ENCODE data around the gene SEC24D. TPM values are rescaled to one million over a fixed set of nuclear protein-coding genes. Genes with fewer than 3 reads are reported as not detected.

Gene SEC24D
- total and polyA plus RNA-seq, 4 donors: 11.4 to 77.2 (median 52.0) TPM

DNA sequence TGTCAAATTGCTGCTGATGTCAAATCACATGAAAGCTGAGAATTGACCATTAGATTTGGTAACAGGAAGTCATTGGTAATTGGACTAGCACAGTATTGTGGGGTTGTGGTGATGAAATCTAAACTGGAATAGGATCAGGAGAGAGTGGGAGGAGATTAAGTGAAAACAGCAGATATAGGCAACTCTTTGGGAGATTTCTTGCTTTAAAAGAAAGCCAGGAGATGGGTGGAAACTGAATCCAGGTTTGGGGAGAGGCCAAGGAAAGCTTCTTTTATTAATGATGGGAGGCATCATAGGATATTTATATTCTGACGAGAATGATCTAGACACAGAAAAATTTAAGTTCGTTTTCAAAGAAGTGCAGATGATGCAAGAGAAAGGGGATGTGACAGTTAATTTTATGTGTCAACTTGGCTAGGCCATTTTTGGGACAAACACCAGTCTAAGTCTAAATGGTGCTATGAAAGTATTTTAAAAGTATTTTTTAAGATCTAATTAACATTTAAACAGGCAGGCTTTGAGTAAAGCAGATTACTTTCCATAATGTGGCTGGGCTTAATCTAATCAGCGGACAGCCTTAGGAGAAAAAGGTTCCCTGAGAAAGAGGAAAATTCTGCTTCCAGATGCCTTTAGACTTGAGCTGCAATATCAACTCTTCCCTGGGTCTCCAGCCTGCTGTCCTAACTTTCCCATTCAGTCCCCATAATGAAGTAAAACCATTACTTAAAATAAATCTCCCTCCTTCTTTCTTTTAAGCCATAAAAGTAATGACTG is 24.7 kb downstream of the SEC24D start:
- peaks cover 0 to 28% (median 5%) of the 10 kb centered on the region in 5 donors for H3K4me1 ChIP-seq (ENCODE audit: control insufficient read depth in 5 of 5, insufficient read depth in 5 of 5, low read length in 5 of 5)
- H3K9ac ChIP-seq (ENCODE audit: insufficient read depth in 1 of 2, low read length in 2 of 2): no peak overlapping the region
- TF ChIP-seq, protein P1, sequence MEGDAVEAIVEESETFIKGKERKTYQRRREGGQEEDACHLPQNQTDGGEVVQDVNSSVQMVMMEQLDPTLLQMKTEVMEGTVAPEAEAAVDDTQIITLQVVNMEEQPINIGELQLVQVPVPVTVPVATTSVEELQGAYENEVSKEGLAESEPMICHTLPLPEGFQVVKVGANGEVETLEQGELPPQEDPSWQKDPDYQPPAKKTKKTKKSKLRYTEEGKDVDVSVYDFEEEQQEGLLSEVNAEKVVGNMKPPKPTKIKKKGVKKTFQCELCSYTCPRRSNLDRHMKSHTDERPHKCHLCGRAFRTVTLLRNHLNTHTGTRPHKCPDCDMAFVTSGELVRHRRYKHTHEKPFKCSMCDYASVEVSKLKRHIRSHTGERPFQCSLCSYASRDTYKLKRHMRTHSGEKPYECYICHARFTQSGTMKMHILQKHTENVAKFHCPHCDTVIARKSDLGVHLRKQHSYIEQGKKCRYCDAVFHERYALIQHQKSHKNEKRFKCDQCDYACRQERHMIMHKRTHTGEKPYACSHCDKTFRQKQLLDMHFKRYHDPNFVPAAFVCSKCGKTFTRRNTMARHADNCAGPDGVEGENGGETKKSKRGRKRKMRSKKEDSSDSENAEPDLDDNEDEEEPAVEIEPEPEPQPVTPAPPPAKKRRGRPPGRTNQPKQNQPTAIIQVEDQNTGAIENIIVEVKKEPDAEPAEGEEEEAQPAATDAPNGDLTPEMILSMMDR (IDR thresholded peaks at IDR 0.05; ENCODE audit: control extremely low read depth, extremely low read depth): no peak
- peak in 2 of 3 donors; percentile 52 to 64 for DNase-seq
- no peak for ATAC-seq (ENCODE audit: insufficient read depth, low FRiP score)
- no peaks in the 10 kb centered on the region for H3K9me3 ChIP-seq (ENCODE audit: control insufficient read depth in 4 of 4, insufficient read depth in 3 of 4, low read length in 3 of 4)
- peaks cover 35 to 48% (median 43%) of the 10 kb centered on the region in 4 donors for H3K36me3 ChIP-seq (ENCODE audit: control insufficient read depth in 4 of 4, insufficient read depth in 4 of 4, low read length in 4 of 4)
- H3K27ac ChIP-seq (ENCODE audit: low read depth in 1 of 2, low read length in 1 of 2): no peak overlapping the region
- no peak overlapping the region for H3K4me3 ChIP-seq
- H3K27me3 ChIP-seq (ENCODE audit: control insufficient read depth in 3 of 3, insufficient read depth in 3 of 3, low read length in 2 of 3): no peaks in the 10 kb centered on the region
- WGBS, 2 donors: 51 to 64% methylated on average over 3 of the region's 3 CpGs

DNA sequence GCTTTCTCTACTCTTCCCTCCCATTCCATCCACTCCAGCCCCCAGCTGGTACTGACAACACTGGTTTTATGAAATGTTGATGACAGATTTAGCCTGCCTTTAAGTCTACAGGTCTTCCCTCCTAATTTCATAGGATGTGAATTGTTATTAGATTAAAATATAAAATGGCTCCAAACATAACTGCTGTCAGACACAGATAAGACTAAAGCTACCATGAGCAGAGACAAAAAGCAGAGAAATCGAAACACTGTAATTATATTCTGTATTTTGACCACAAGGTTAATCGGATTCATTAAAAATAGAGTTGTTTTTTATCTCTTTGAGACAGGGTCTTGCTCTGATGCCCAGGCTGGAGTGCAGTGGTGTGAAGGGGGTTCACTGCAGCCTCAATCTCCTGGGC is 28.3 kb downstream of the SEC24D start:
- H3K36me3 ChIP-seq (ENCODE audit: control insufficient read depth in 4 of 4, insufficient read depth in 4 of 4, low read length in 4 of 4): peaks cover 21 to 47% (median 35%) of the 10 kb centered on the region in 4 donors
- no peak overlapping the region for H3K9ac ChIP-seq (ENCODE audit: insufficient read depth in 1 of 2, low read length in 2 of 2)
- ATAC-seq (ENCODE audit: insufficient read depth, low FRiP score) (no peak), DNase-seq (no peak)
- H3K27me3 ChIP-seq (ENCODE audit: control insufficient read depth in 3 of 3, insufficient read depth in 3 of 3, low read length in 2 of 3): no peaks in the 10 kb centered on the region
- TF ChIP-seq, protein P1 (IDR thresholded peaks at IDR 0.05; ENCODE audit: control extremely low read depth, extremely low read depth): no peak
- H3K4me1 ChIP-seq (ENCODE audit: control insufficient read depth in 5 of 5, insufficient read depth in 5 of 5, low read length in 5 of 5): peaks cover 0 to 7% (median 0%) of the 10 kb centered on the region in 5 donors
- no peak overlapping the region for H3K4me3 ChIP-seq
- H3K9me3 ChIP-seq (ENCODE audit: control insufficient read depth in 4 of 4, insufficient read depth in 3 of 4, low read length in 3 of 4): no peaks in the 10 kb centered on the region
- H3K27ac ChIP-seq (ENCODE audit: low read depth in 1 of 2, low read length in 1 of 2): no peak overlapping the region
- 95 to 100% methylated on average over 2 of the region's 2 CpGs for WGBS, 2 donors

DNA sequence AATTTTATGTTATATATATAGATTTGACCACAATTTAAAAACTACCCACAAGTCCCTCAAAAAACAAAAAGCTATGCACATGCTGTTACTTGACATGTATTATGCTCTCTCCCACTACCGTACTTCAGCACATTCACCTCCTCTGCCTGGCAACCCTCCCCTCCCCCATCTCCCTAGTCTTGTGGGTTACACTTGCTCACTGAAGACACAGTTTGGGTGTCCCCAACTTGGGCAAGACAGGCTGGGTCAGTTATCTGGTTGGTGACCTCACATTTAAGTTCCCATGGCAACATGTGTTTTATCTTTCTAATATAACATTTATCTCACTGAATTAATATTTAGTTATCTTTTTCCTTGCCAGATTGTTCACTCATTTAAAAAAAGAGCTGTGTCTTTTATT is 32.7 kb downstream of the SEC24D start:
- no peak overlapping the region for H3K4me3 ChIP-seq
- H3K9ac ChIP-seq (ENCODE audit: insufficient read depth in 1 of 2, low read length in 2 of 2): no peak overlapping the region
- no peak for ATAC-seq (ENCODE audit: insufficient read depth, low FRiP score)
- peaks cover 0 to 5% (median 0%) of the 10 kb centered on the region in 5 donors for H3K4me1 ChIP-seq (ENCODE audit: control insufficient read depth in 5 of 5, insufficient read depth in 5 of 5, low read length in 5 of 5)
- no peaks in the 10 kb centered on the region for H3K9me3 ChIP-seq (ENCODE audit: control insufficient read depth in 4 of 4, insufficient read depth in 3 of 4, low read length in 3 of 4)
- DNase-seq: no peak
- WGBS, 2 donors: 94 to 97% methylated on average over 1 of the region's 1 CpG
- H3K27ac ChIP-seq (ENCODE audit: low read depth in 1 of 2, low read length in 1 of 2): no peak overlapping the region
- peaks cover 22 to 43% (median 33%) of the 10 kb centered on the region in 4 donors for H3K36me3 ChIP-seq (ENCODE audit: control insufficient read depth in 4 of 4, insufficient read depth in 4 of 4, low read length in 4 of 4)
- H3K27me3 ChIP-seq (ENCODE audit: control insufficient read depth in 3 of 3, insufficient read depth in 3 of 3, low read length in 2 of 3): no peaks in the 10 kb centered on the region
- TF ChIP-seq, protein P1 (IDR thresholded peaks at IDR 0.05; ENCODE audit: control extremely low read depth, extremely low read depth): no peak
